Measurements from ENCODE around the gene PPP6R2. TPM values are rescaled to one million over a fixed set of nuclear protein-coding genes. Genes with fewer than 3 reads are reported as not detected.
"Not testable (repeated sequence)": the region's sequence is repeated elsewhere in the genome, so short reads cannot be mapped to it uniquely, and the experiment has no call there.

PPP6R2 gene
- polyA plus RNA-seq, 12 donors, result 23.5 to 43.1 (median 30.7) TPM; not detected in 1

- no peak for DNase-seq
These were observed 4.2 kb upstream of the PPP6R2 start for GRCh38 chr22:50338860-50339462.

GRCh38 chr22:50339945-50340879 is 2.9 kb upstream of the PPP6R2 start:
- DNase-seq, result no peak

- DNase-seq, result peak; percentile 91
These were observed 1.0 kb upstream of the PPP6R2 start for GRCh38 chr22:50341977-50342650.

GRCh38 chr22:50343541-50343935 is 411 bp downstream of the PPP6R2 start:
- no peak for DNase-seq

- no peak for DNase-seq
These were observed 3.3 kb downstream of the PPP6R2 start for GRCh38 chr22:50346470-50346869.

GRCh38 chr22:50347157-50347556 is 4.0 kb downstream of the PPP6R2 start:
- DNase-seq, result no peak

- no peak for DNase-seq
These were observed 4.9 kb downstream of the PPP6R2 start for GRCh38 chr22:50348058-50348457.

GRCh38 chr22:50356186-50356585 is 13.1 kb downstream of the PPP6R2 start:
- DNase-seq, result no peak

- no peak for DNase-seq
These were observed 14.1 kb downstream of the PPP6R2 start for GRCh38 chr22:50357222-50357621.

GRCh38 chr22:50357756-50358155 is 14.6 kb downstream of the PPP6R2 start:
- DNase-seq, result no peak

- DNase-seq, result no peak
These were observed 17.5 kb downstream of the PPP6R2 start for GRCh38 chr22:50360578-50360977.

GRCh38 chr22:50361222-50361621 is 18.1 kb downstream of the PPP6R2 start:
- DNase-seq, result no peak

- no peak for DNase-seq
These were observed 18.6 kb downstream of the PPP6R2 start for GRCh38 chr22:50361688-50362087.

GRCh38 chr22:50363166-50363802 is 20.2 kb downstream of the PPP6R2 start:
- no peak for DNase-seq

- not testable (repeated sequence) for DNase-seq
These were observed 20.7 kb downstream of the PPP6R2 start for GRCh38 chr22:50363803-50364194.

GRCh38 chr22:50367778-50368500 is 24.8 kb downstream of the PPP6R2 start:
- DNase-seq, result no peak

- no peak for DNase-seq
These were observed 28.0 kb downstream of the PPP6R2 start for GRCh38 chr22:50371101-50371648.

- DNase-seq, result no peak
These were observed 33.0 kb downstream of the PPP6R2 start for GRCh38 chr22:50376085-50376651.

GRCh38 chr22:50381021-50381555 is 38.0 kb downstream of the PPP6R2 start:
- not testable (repeated sequence) for DNase-seq

GRCh38 chr22:50396751-50397370 is 53.7 kb downstream of the PPP6R2 start:
- no peak for DNase-seq

All from muscle of arm (tissue), 12 donors.